A549 treated with RU486 at 1 μM for 4 hours (cell line): ENCODE results near the gene COX5B. TPM values are rescaled to one million over a fixed set of nuclear protein-coding genes. Genes with fewer than 3 reads are reported as not detected.

Source experiments
- total RNA-seq: library from RNA; stranded (reverse); fragments of 200-300 nt; extraction: Qiagen RNA extraction; gene quantifications from 5 replicates; pipeline ENCODE4 v1.2.3, GENCODE V29; 2022; ENCODE audit warnings: low read depth

COX5B gene
- total RNA-seq = 266 to 335 TPM (median 314 TPM) in 5 replicates

GRCh38 chr2:97645695-97646629 is at the start of gene COX5B:
TSS of gene COX5B (plus strand) at chr2:97646062. CDS start at chr2:97646087, 25 bp downstream.

GRCh38 chr2:97663962-97664635 is 18.2 kb downstream of the COX5B start, which contains the start of gene ACTR1B:
TSS of gene ACTR1B (minus strand) at chr2:97664044. CDS start at chr2:97663890, 154 bp downstream.

GRCh38 chr2:97669448-97669847 is 23.6 kb downstream of the COX5B start, which contains the start of gene C2orf92:
TSS of gene C2orf92 (plus strand) at chr2:97669713. CDS start at chr2:97669789, 76 bp downstream.

Other genes starting within 250 kb of the COX5B start
- 3.8 to 6.0 TPM (median 4.8 TPM) in 5 replicates for gene ANKRD36B, start 56.2 kb upstream of the COX5B start, total RNA-seq
- gene ACTR1B, start 18.0 kb downstream of the COX5B start, total RNA-seq = 29.9 to 44.8 TPM (median 41.3 TPM) in 5 replicates
- gene C2orf92, start 23.7 kb downstream of the COX5B start, total RNA-seq = 0.37 to 1.1 TPM (median 0.47 TPM) in 5 replicates
- not detected in 5 replicates for gene ZAP70, start 67.5 kb downstream of the COX5B start, total RNA-seq